SK-N-SH (cell line): ENCODE data around the gene AKAP17A. TPM values are rescaled to one million over a fixed set of nuclear protein-coding genes. Genes with fewer than 3 reads are reported as not detected.

Experiments
- CTCF ChIA-PET: fragments of 300-600, 350-600 bp; formaldehyde crosslinking; extraction: SDS; loops from one replicate; lab custom pipeline; 2021; lab: Yijun Ruan, JAX
- POLR2A ChIA-PET: fragments of 350-600 bp; sonication (Branson Sonifier 250); formaldehyde crosslinking; extraction: SDS; loops from one replicate; lab custom pipeline; 2020; ENCODE audit warnings: antibody characterized with exemption, inconsistent platforms; lab: Yijun Ruan, JAX
- DNase-seq: peaks from one replicate; pipeline ENCODE4 v3.0.0; 2012
- H2AFZ ChIP-seq: fragments of 200-600 bp; sonication (generic); 2 replicates; pipeline ENCODE4 v1.8.1; 2016; ENCODE audit warnings: antibody characterized with exemption, mild to moderate bottlenecking, low read depth
- H3F3A ChIP-seq: fragments of 200-600 bp; sonication (generic); replicated peaks from 2 replicates; pipeline ENCODE3; 2016; ENCODE audit warnings: antibody characterized with exemption, mild to moderate bottlenecking; ENCODE audit not compliant: insufficient read depth
- H3K27ac ChIP-seq, 2 experiments: fragments of 200-500 bp in 1 of 2; fragments of 200-600 bp in 1 of 2; sonication (Bioruptor generic) in 1 of 2; sonication (generic), shearing (Covaris generic) in 1 of 2; 2 replicates each; pipeline versions ENCODE4 v1.5.1 to v1.6.1; 2014 to 2016; ENCODE audit warnings: low read depth in 2 of 2, inconsistent platforms in 1 of 2, low read length in 1 of 2, mild to moderate bottlenecking in 1 of 2, mixed read lengths in 1 of 2
- H3K27me3 ChIP-seq: fragments of 200-600 bp; sonication (generic), shearing (Covaris generic); 2 replicates; pipeline ENCODE4 v1.6.1; 2016; ENCODE audit warnings: mixed run types; ENCODE audit not compliant: insufficient read depth
- H3K36me3 ChIP-seq, 2 experiments: fragments of 200-500 bp in 1 of 2; fragments of 200-600 bp in 1 of 2; sonication (Bioruptor generic) in 1 of 2; sonication (generic) in 1 of 2; replicated peaks in 1 of 2; 2 replicates each; pipeline versions ENCODE3 to v1.5.1; 2014 to 2016; ENCODE audit warnings: low read length in 1 of 2, mild to moderate bottlenecking in 1 of 2; ENCODE audit not compliant: insufficient read depth in 2 of 2, control insufficient read depth in 1 of 2
- H3K4me1 ChIP-seq, 2 experiments: fragments of 200-500 bp in 1 of 2; fragments of 200-600 bp in 1 of 2; sonication (Bioruptor generic) in 1 of 2; sonication (generic), shearing (Covaris generic) in 1 of 2; 2 replicates each; pipeline versions ENCODE4 v1.5.1 to v1.6.1; 2014 to 2016; ENCODE audit warnings: low read depth in 1 of 2, low read length in 1 of 2, mixed run types in 1 of 2; ENCODE audit not compliant: insufficient read depth in 2 of 2, control insufficient read depth in 1 of 2
- H3K4me2 ChIP-seq: fragments of 200-600 bp; sonication (generic), shearing (Covaris generic); 2 replicates; pipeline ENCODE4 v1.6.1; 2017; ENCODE audit warnings: mixed run types
- H3K4me3 ChIP-seq, 2 experiments: fragments of 200-500 bp in 1 of 2; fragments of 200-600 bp in 1 of 2; sonication (Bioruptor generic) in 1 of 2; sonication (generic), shearing (Covaris generic) in 1 of 2; 2 replicates each; pipeline versions ENCODE4 v1.5.1 to v1.8.1; 2014 to 2016; ENCODE audit warnings: low read depth in 2 of 2, inconsistent platforms in 1 of 2, low read length in 1 of 2, mild to moderate bottlenecking in 1 of 2, mixed read lengths in 1 of 2, moderate library complexity in 1 of 2
- H3K79me2 ChIP-seq: fragments of 200-600 bp; sonication (generic); 2 replicates; pipeline ENCODE4 v1.8.1; 2017; ENCODE audit warnings: mild to moderate bottlenecking; ENCODE audit not compliant: insufficient read depth
- H3K9ac ChIP-seq: fragments of 200-600 bp; sonication (generic); 2 replicates; pipeline ENCODE4 v1.6.1; 2017; ENCODE audit warnings: mixed run types
- H3K9me2 ChIP-seq: fragments of 200-600 bp; sonication (generic); 2 replicates; pipeline ENCODE4 v1.6.1; 2017; ENCODE audit warnings: mixed run types
- H3K9me3 ChIP-seq: fragments of 200-600 bp; sonication (generic); 2 replicates; pipeline ENCODE4 v1.6.1; 2017; ENCODE audit warnings: mixed run types, mild to moderate bottlenecking, moderate library complexity
- H4K20me1 ChIP-seq: fragments of 200-600 bp; sonication (generic); 2 replicates; pipeline ENCODE4 v1.6.1; 2017; ENCODE audit warnings: mild to moderate bottlenecking, mixed run types; ENCODE audit not compliant: insufficient read depth
- CHD2 ChIP-seq: fragments of 150-350 bp; IDR thresholded peaks from 2 replicates; pipeline ENCODE4 v1.6.1; 2018; ENCODE audit warnings: low read length; ENCODE audit not compliant: partially characterized antibody
- EZH2phosphoT487 ChIP-seq: fragments of 200-600 bp; sonication (generic); IDR thresholded peaks from 2 replicates; pipeline ENCODE4 v1.6.1; 2017; ENCODE audit warnings: low read depth, mixed run types, mild to moderate bottlenecking, antibody characterized with exemption, moderate library complexity, borderline replicate concordance
- FOSL2 ChIP-seq: IDR thresholded peaks from 2 replicates; pipeline ENCODE4 v1.4.0; 2012; ENCODE audit warnings: low read depth, mild to moderate bottlenecking, moderate library complexity, borderline replicate concordance
- FOXJ3 ChIP-seq: sonication (generic); formaldehyde crosslinking; IDR thresholded peaks from 2 replicates; pipeline ENCODE4 v1.5.1; 2020; ENCODE audit warnings: mild to moderate bottlenecking, missing genetic modification reagents
- GABPA ChIP-seq: IDR thresholded peaks from 2 replicates; pipeline ENCODE4 v1.4.0; 2012; ENCODE audit warnings: low read depth, mild to moderate bottlenecking
- MAX ChIP-seq: IDR thresholded peaks from 2 replicates; pipeline ENCODE4 v1.4.0; 2012; ENCODE audit warnings: low read depth
- MEF2A ChIP-seq: IDR thresholded peaks from 2 replicates; pipeline ENCODE4 v1.4.0; 2012; ENCODE audit warnings: low read depth, borderline replicate concordance
- NFIC ChIP-seq: IDR thresholded peaks from 2 replicates; pipeline ENCODE4 v1.4.0; 2012; ENCODE audit warnings: borderline replicate concordance
- PBX3 ChIP-seq: IDR thresholded peaks from 2 replicates; pipeline ENCODE4; 2012
- POLR2AphosphoS5 ChIP-seq: IDR thresholded peaks from 2 replicates; pipeline ENCODE4 v1.6.1; 2012; ENCODE audit warnings: low read depth, low read length
- RAD21 ChIP-seq: IDR thresholded peaks from 2 replicates; pipeline ENCODE4 v1.6.1; 2012; ENCODE audit warnings: mild to moderate bottlenecking, low read length
- RCOR1 ChIP-seq: fragments of 150-350 bp; IDR thresholded peaks from 2 replicates; pipeline ENCODE4 v1.6.1; 2017; ENCODE audit warnings: antibody characterized with exemption, low read length
- RFX5 ChIP-seq: IDR thresholded peaks from 2 replicates; pipeline ENCODE4 v1.6.1; 2012; ENCODE audit warnings: mild to moderate bottlenecking, improper control_type of control experiment, low read length
- SIN3A ChIP-seq: IDR thresholded peaks from 2 replicates; pipeline ENCODE4 v1.6.1; 2012; ENCODE audit warnings: low read depth, mild to moderate bottlenecking, low read length, moderate library complexity, borderline replicate concordance
- SMC3 ChIP-seq: IDR thresholded peaks from 2 replicates; pipeline ENCODE4 v1.6.1; 2012; ENCODE audit warnings: low read depth, low read length, improper control_type of control experiment
- TEAD4 ChIP-seq: IDR thresholded peaks from 2 replicates; pipeline ENCODE4 v1.4.0; 2012; ENCODE audit warnings: mild to moderate bottlenecking, borderline replicate concordance; ENCODE audit not compliant: insufficient read depth
- USF2 ChIP-seq: fragments of 150-350 bp; IDR thresholded peaks from 2 replicates; pipeline ENCODE4 v1.6.1; 2017; ENCODE audit warnings: antibody characterized with exemption, low read length, low read depth, borderline replicate concordance
- YY1 ChIP-seq: IDR thresholded peaks from 2 replicates; pipeline ENCODE4 v1.4.0; 2012; ENCODE audit warnings: low read depth, mild to moderate bottlenecking
- ZBTB33 ChIP-seq: IDR thresholded peaks from 2 replicates; pipeline ENCODE4 v1.4.0; 2012; ENCODE audit warnings: low read depth, borderline replicate concordance
- WGBS: methylation state at CpG from one replicate; pipeline ENCODE4 v1.1.6; 2017; ENCODE audit warnings: low lambda C conversion rate; 5-methylcytosine and 5-hydroxymethylcytosine counted together
- polyA plus RNA-seq, 3 experiments: library from polyadenylated mRNA; depleted of rRNA; stranded (reverse); fragments of >200 nt; gene quantifications; 2 replicates each; pipeline ENCODE4 v1.2.3, GENCODE V29; 2012

Gene AKAP17A
- polyA plus RNA-seq, 1 of the 3 experiments (the other 2 are of a cell fraction), result 43.8 TPM

- Histone ChIP-seq H3F3A (peaks cover 4% of the 10 kb centered on the region), H3K4me2 (no peak overlapping the region), H3K4me1 (no peaks in the 10 kb centered on the region), H3K4me3 (no peak overlapping the region), H3K36me3 (no peaks in the 10 kb centered on the region), H3K79me2 (no peaks in the 10 kb centered on the region), H3K9me2 (no peaks in the 10 kb centered on the region), H3K9ac (no peak overlapping the region), H4K20me1 (no peaks in the 10 kb centered on the region), H3K9me3 (no peaks in the 10 kb centered on the region), H2AFZ (no peak overlapping the region), H3K27me3 (no peaks in the 10 kb centered on the region; the same call in 1 of the 2 replicates), H3K27ac (no peak overlapping the region)
- 77% methylated on average over 15 of the region's 15 CpGs for WGBS
- DNase-seq, result no peak
- no peak for TF ChIP-seq POLR2AphosphoS5
- TF ChIP-seq RAD21, result no peak
- TF ChIP-seq CHD2, result no peak
- TF ChIP-seq RFX5, result no peak
- ChIA-PET CTCF (no interaction called here), POLR2A (no interaction called here)
These were observed 18.8 kb downstream of the AKAP17A start for GRCh38 chrX:1610166-1610565.

GRCh38 chrX:1610736-1611135, 19.3 kb downstream of the AKAP17A start:
- Histone ChIP-seq H3K79me2 (no peaks in the 10 kb centered on the region), H4K20me1 (no peaks in the 10 kb centered on the region)

GRCh38 chrX:1612641-1613286, 21.4 kb downstream of the AKAP17A start:
- Histone ChIP-seq H3K79me2 (no peaks in the 10 kb centered on the region), H3K4me3 (no peak overlapping the region), H4K20me1 (no peaks in the 10 kb centered on the region), H3K4me1 (no peaks in the 10 kb centered on the region), H3K4me2 (no peak overlapping the region), H3K9ac (no peak overlapping the region), H3K36me3 (no peaks in the 10 kb centered on the region), H3K27me3 (no peaks in the 10 kb centered on the region; the same call in 1 of the 2 replicates), H3K9me2 (no peaks in the 10 kb centered on the region)
- CTCF ChIA-PET, result no interaction called here
- POLR2A ChIA-PET, result no interaction called here
- TF ChIP-seq PBX3 (no peak), MAX (no peak), ZBTB33 (no peak), EZH2phosphoT487 (no peak), FOSL2 (no peak), USF2 (no peak), GABPA (no peak), SIN3A (no peak), YY1 (no peak), FOXJ3 (CRISPR knock-in tag) (no peak), SMC3 (no peak)
- TF ChIP-seq, all 33 proteins: peak for 0
- no peaks in the 10 kb centered on the region for H3K9me3 ChIP-seq
- no peaks in the 10 kb centered on the region for H3F3A ChIP-seq
- 47% methylated on average over 5 of the region's 5 CpGs for WGBS
- DNase-seq, result no peak
- H2AFZ ChIP-seq, result no peak overlapping the region
- no peak overlapping the region for H3K27ac ChIP-seq

More at GRCh38 chrX:1610736-1611135, 19.3 kb downstream of the AKAP17A start:
- no peak overlapping the region for H3K27ac ChIP-seq
- H3K9me2 ChIP-seq, result no peaks in the 10 kb centered on the region
- H3K4me3 ChIP-seq, result no peak overlapping the region
- peaks cover 1% of the 10 kb centered on the region for H3F3A ChIP-seq
- H3K27me3 ChIP-seq, result no peaks in the 10 kb centered on the region; the same call in 1 of the 2 replicates
- H2AFZ ChIP-seq, result no peak overlapping the region
- H3K9ac ChIP-seq, result no peak overlapping the region
- no peak for DNase-seq
- ChIA-PET CTCF (no interaction called here), POLR2A (no interaction called here)
- H3K4me1 ChIP-seq, result no peaks in the 10 kb centered on the region
- no peaks in the 10 kb centered on the region for H3K9me3 ChIP-seq
- H3K36me3 ChIP-seq, result no peaks in the 10 kb centered on the region
- H3K4me2 ChIP-seq, result no peak overlapping the region
- 63% methylated on average over 11 of the region's 12 CpGs for WGBS
- TF ChIP-seq MEF2A (no peak), EZH2phosphoT487 (no peak), GABPA (no peak), RFX5 (no peak), RCOR1 (no peak), TEAD4 (no peak), NFIC (no peak)
